ENCODE results near the gene MYLK4.

MYLK4 gene

GRCh38 chr6:2653369-2654032 lies 97.2 kb downstream of the MYLK4 start:
- no peak for FAIRE-seq

- no peak for FAIRE-seq
These were observed 98.1 kb downstream of the MYLK4 start for GRCh38 chr6:2652611-2653010.

GRCh38 chr6:2651961-2652360 lies 98.8 kb downstream of the MYLK4 start:
- FAIRE-seq: no peak

- FAIRE-seq: no peak
These were observed 99.2 kb downstream of the MYLK4 start for GRCh38 chr6:2651536-2651935.

- FAIRE-seq: no peak
These were observed 104.4 kb downstream of the MYLK4 start for GRCh38 chr6:2646346-2646745.

- FAIRE-seq: no peak
These were observed 106.7 kb downstream of the MYLK4 start for GRCh38 chr6:2643935-2644539.

- FAIRE-seq: no peak
These were observed 107.6 kb downstream of the MYLK4 start for GRCh38 chr6:2643130-2643529.

GRCh38 chr6:2641044-2641725 lies 109.5 kb downstream of the MYLK4 start:
- no peak for FAIRE-seq

GRCh38 chr6:2640551-2640950 lies 110.2 kb downstream of the MYLK4 start:
- no peak for FAIRE-seq

GRCh38 chr6:2639896-2640295 lies 110.8 kb downstream of the MYLK4 start:
- no peak for FAIRE-seq

- no peak for FAIRE-seq
These were observed 111.6 kb downstream of the MYLK4 start for GRCh38 chr6:2639167-2639566.

GRCh38 chr6:2636672-2637071 lies 114.0 kb downstream of the MYLK4 start:
- FAIRE-seq: no peak

GRCh38 chr6:2635911-2636310 lies 114.8 kb downstream of the MYLK4 start:
- FAIRE-seq: no peak

GRCh38 chr6:2634139-2634964 lies 116.4 kb downstream of the MYLK4 start:
- no peak for FAIRE-seq

- no peak for FAIRE-seq
These were observed 117.0 kb downstream of the MYLK4 start for GRCh38 chr6:2633736-2634135.

GRCh38 chr6:2632976-2633584 lies 117.6 kb downstream of the MYLK4 start:
- no peak for FAIRE-seq

GRCh38 chr6:2632368-2632767 lies 118.4 kb downstream of the MYLK4 start:
- no peak for FAIRE-seq

- FAIRE-seq: no peak
These were observed 119.7 kb downstream of the MYLK4 start for GRCh38 chr6:2630891-2631571.

GRCh38 chr6:2630359-2630758 lies 120.4 kb downstream of the MYLK4 start:
- no peak for FAIRE-seq

- no peak for FAIRE-seq
These were observed 124.3 kb downstream of the MYLK4 start for GRCh38 chr6:2626401-2626800.

GRCh38 chr6:2625581-2625980 lies 125.1 kb downstream of the MYLK4 start:
- FAIRE-seq: no peak

- FAIRE-seq: no peak
These were observed 126.5 kb downstream of the MYLK4 start for GRCh38 chr6:2624177-2624576.

Data from A204.1 (cell line).